GM12891 (cell line): ENCODE measurements around the gene ARHGAP21.

Source experiments
- DNase-seq: peaks from one replicate; pipeline ENCODE4 v3.0.0; 2011; ENCODE audit warnings: low spot score; ENCODE audit not compliant: insufficient read length
- FAIRE-seq: peaks from 2 replicates; lab custom pipeline; 2011; peaks lifted over from hg19 to GRCh38; lab: Jason Lieb, UNC
- PAX5 ChIP-seq: IDR thresholded peaks from 2 replicates; pipeline ENCODE4 v1.6.1; 2011; ENCODE audit warnings: low read length, moderate library complexity, mild to moderate bottlenecking; ENCODE audit not compliant: insufficient read depth, severe bottlenecking
- POLR2A ChIP-seq: IDR thresholded peaks from 2 replicates; pipeline ENCODE4 v1.6.1; 2011; ENCODE audit warnings: low read depth, low read length, control low read depth
- POLR2AphosphoS5 ChIP-seq: IDR thresholded peaks from 2 replicates; pipeline ENCODE4 v1.6.1; 2011; ENCODE audit warnings: low read depth, low read length, control low read depth
- POU2F2 ChIP-seq: IDR thresholded peaks from 2 replicates; pipeline ENCODE4 v1.6.1; 2011; ENCODE audit warnings: low read depth, mild to moderate bottlenecking, control low read depth, low read length, moderate library complexity
- SPI1 ChIP-seq: IDR thresholded peaks from 2 replicates; pipeline ENCODE4 v1.6.1; 2011; ENCODE audit warnings: low read depth, low read length, control low read depth
- TAF1 ChIP-seq: IDR thresholded peaks from 2 replicates; pipeline ENCODE4 v1.6.1; 2011; ENCODE audit warnings: low read depth, low read length, control low read depth

Gene ARHGAP21

DNA sequence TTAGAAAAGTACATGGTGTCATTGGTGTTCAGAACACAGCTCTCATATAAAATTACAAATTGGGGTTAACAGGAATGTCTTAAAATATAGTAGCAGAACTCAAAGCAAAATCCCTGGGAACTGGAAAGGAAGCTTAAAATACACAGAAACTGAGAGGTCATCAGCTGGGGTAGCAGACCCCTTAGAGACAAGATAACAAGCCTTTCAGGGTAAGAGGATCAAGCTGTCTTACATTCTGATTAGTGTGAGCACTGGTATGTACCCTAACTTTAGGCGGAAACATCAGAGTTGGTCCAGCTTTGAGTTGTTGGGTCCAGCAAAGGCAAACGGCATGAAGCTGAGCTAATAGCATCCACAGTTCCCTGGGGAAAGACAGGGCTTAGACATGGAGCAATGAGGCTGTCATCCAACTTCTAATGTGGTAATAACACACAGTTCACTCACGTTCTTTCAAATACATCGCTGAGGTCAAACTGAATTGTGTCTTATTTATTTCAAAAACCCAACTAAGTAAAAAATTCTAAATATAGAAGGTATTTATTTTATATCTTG, 32.6 kb downstream of the ARHGAP21 start:
- FAIRE-seq (no peak), DNase-seq (no peak)
- TF ChIP-seq PAX5 (no peak), POU2F2 (no peak), TAF1 (no peak), POLR2AphosphoS5 (no peak), POLR2A (no peak), SPI1 (no peak)

DNA sequence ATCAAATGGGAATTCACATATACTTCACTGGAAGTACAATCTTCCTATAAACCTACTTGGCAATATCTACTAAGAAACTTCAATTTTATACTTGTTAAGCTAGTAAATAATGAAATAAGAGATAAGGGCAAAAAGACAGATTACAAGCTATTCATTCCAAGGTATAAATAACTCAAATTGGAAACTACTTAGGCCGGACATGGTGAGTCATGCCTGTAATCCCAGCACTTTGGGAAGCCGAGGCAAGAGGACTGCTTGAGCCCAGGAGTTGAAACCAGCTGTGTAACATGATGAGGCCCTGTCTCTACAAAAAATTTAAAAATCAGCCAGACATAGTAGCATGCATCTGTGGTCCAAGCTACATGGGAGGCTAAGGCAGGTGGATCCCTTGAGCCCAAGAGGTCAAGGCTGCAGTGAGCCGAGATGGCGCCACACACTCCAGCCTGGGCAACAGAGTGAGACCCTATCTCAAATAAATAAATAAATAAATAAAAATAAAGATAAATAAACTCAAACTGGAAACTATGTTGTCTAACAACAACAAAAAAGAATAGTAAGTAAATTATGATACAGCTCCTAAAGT, 37.6 kb downstream of the ARHGAP21 start:
- DNase-seq: no peak
- FAIRE-seq: no peak
- no peak for TF ChIP-seq POU2F2
- TF ChIP-seq PAX5: no peak
- no peak for TF ChIP-seq POLR2A
- no peak for TF ChIP-seq TAF1
- no peak for TF ChIP-seq SPI1
- no peak for TF ChIP-seq POLR2AphosphoS5

- FAIRE-seq (no peak), DNase-seq (no peak)
- TF ChIP-seq PAX5 (no peak), POU2F2 (no peak), SPI1 (no peak)
These were observed 40.1 kb downstream of the ARHGAP21 start for GRCh38 chr10:24683554-24683953.

- no peak for DNase-seq
- FAIRE-seq: no peak
These were observed 42.1 kb downstream of the ARHGAP21 start for GRCh38 chr10:24681572-24682088.

DNA sequence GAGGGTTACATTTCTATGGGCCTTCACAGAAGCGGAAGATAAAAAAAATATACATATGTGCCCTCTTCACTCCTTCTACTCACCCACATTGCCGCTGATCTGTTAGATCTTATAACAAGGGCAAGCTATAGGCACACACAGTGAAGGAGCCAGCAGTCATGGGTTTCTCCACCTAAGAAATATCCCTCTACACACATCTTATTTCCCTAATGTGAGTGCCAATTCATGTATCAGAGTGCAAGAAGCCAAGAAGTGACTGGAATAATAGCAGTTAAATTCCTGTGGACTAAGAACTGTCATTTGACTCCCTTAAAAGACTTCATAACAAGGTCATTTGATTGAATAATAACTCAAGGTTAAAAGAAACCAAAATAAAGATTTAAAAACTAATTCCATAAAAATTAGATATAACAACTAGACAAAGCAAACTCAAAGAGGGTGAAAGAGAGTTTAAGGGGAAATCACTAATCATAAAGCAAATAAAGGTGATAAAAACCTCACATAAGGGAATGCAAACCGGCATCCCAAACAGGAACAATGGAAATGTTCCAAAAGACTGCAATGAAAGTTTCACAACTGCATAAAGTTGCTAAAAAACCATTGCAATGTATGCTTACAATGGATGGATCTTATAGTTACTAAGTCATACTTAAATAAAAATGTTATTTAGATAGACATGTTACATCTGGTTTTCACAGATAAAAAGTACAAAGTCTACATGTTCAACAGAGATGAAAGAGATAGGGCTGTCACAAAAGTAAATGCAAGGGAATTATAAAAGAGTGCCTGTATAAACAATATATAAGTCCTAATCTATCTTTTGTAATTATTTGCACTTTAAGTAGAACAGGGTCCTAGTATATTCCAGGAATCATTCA, 42.8 kb downstream of the ARHGAP21 start:
- no peak for FAIRE-seq

More at GRCh38 chr10:24681572-24682088, 42.1 kb downstream of the ARHGAP21 start:
- TF ChIP-seq PAX5: no peak
- TF ChIP-seq POLR2AphosphoS5: no peak

GRCh38 chr10:24678757-24679156, 44.9 kb downstream of the ARHGAP21 start:
- no peak for TF ChIP-seq PAX5
- no peak for TF ChIP-seq SPI1
- DNase-seq: no peak
- no peak for FAIRE-seq

More for the DNA sequence above, 42.8 kb downstream of the ARHGAP21 start:
- TF ChIP-seq TAF1 (no peak), SPI1 (no peak), PAX5 (no peak), POLR2AphosphoS5 (no peak), POLR2A (no peak), POU2F2 (no peak)
- DNase-seq: no peak

- DNase-seq (no peak), FAIRE-seq (no peak)
- no peak for TF ChIP-seq SPI1
- TF ChIP-seq TAF1: no peak
- TF ChIP-seq POLR2A: no peak
- no peak for TF ChIP-seq PAX5
- TF ChIP-seq POU2F2: no peak
- TF ChIP-seq POLR2AphosphoS5: no peak
These were observed 48.6 kb downstream of the ARHGAP21 start for GRCh38 chr10:24674892-24675632.

GRCh38 chr10:24670964-24671670, 52.6 kb downstream of the ARHGAP21 start:
- no peak for DNase-seq
- FAIRE-seq: no peak
- no peak for TF ChIP-seq TAF1
- no peak for TF ChIP-seq PAX5
- TF ChIP-seq POU2F2: no peak
- peak; percentile 54; the same call in 1 of the 2 replicates for TF ChIP-seq SPI1

DNA sequence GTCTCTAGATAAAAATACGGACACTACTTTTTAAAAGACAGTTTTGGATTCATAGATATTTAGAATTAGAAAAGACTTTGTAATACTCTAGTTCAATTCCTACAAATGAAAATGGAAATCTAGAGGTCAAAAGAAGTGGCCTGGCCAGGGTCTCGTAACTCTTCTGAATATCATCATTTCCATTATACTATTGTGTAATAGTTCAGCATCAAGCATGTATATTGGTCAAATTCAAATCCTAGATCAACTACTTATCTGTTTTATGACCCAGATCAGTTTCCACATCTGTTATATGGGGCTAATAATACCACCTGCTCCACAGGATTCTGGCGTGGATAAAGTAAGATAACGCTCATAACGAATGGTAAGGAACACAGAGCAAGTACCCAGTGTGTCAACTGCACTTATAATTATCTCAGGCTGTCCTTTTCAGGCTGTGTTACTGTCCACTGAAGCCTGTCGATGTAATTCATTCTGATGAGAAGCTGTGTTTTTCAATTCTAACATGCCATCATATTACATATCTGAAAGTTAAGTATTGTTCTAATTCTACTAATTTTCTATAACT, 54.3 kb downstream of the ARHGAP21 start:
- TF ChIP-seq TAF1: no peak
- no peak for TF ChIP-seq POLR2A
- TF ChIP-seq SPI1: no peak
- no peak for TF ChIP-seq PAX5
- no peak for TF ChIP-seq POLR2AphosphoS5
- no peak for TF ChIP-seq POU2F2
- DNase-seq: no peak
- peak; percentile 63 for FAIRE-seq
